ENCODE data around the gene PLXNC1.

PLXNC1 gene

GRCh38 chr12:94190623-94191022, 42.2 kb downstream of the PLXNC1 start:
- Histone ChIP-seq H3K9me3 (no peaks in the 10 kb centered on the region), H3K27ac (peak overlapping the region; percentile 64), H3K36me3 (peaks cover 100% of the 10 kb centered on the region), H3K4me1 (ENCODE audit: control insufficient read depth in 1 of 2, insufficient read depth in 1 of 2, low read depth in 1 of 2, low read length in 1 of 2) (peaks cover 0 to 4% of the 10 kb centered on the region in 2 experiments), H3K27me3 (no peaks in the 10 kb centered on the region), H3K4me3 (ENCODE audit: low read depth in 1 of 2, low read length in 1 of 2) (no peak overlapping the region)
- TF ChIP-seq, protein P1, sequence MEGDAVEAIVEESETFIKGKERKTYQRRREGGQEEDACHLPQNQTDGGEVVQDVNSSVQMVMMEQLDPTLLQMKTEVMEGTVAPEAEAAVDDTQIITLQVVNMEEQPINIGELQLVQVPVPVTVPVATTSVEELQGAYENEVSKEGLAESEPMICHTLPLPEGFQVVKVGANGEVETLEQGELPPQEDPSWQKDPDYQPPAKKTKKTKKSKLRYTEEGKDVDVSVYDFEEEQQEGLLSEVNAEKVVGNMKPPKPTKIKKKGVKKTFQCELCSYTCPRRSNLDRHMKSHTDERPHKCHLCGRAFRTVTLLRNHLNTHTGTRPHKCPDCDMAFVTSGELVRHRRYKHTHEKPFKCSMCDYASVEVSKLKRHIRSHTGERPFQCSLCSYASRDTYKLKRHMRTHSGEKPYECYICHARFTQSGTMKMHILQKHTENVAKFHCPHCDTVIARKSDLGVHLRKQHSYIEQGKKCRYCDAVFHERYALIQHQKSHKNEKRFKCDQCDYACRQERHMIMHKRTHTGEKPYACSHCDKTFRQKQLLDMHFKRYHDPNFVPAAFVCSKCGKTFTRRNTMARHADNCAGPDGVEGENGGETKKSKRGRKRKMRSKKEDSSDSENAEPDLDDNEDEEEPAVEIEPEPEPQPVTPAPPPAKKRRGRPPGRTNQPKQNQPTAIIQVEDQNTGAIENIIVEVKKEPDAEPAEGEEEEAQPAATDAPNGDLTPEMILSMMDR (IDR thresholded peaks at IDR 0.05) = no peak

DNA sequence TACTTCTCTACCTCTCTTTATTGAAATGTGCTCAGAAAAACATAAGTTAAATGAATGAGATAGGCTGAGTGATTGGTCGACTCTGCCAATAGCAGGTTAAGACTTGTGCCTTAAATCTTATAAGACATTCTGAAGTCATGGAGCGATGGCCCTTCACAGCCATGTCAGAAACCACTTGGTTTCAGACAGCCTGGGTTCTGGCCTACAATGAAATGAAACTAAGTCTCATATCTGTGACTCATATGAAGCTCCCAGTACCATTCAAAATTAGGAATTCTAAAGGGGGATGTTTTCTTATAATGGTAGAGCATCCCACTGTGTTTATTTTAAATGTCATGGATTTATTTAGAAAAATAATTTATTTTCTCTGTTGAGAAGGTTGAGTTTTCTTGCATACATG, 42.6 kb downstream of the PLXNC1 start:
- Histone ChIP-seq H3K4me1 (ENCODE audit: control insufficient read depth in 1 of 2, insufficient read depth in 1 of 2, low read depth in 1 of 2, low read length in 1 of 2) (peaks cover 0 to 4% of the 10 kb centered on the region in 2 experiments), H3K36me3 (peaks cover 100% of the 10 kb centered on the region)

DNA sequence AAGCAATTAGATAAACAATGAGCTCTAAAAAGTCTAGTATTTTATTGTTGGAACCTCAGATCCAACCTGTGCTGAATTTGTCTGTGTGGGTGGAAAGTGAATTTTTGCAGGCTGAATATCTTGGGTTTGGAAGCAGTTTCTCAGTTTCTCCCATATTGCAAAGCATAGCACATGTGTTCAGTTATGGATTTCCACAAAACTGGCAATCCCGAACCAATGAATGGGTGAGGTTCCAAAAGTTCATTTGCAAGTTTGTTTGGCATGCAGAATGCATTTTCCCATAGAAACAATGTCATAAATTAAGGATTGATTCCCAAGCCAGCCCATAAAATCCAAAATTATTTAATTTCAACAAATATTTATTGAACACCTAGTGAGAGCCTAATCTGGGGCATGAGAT, 43.4 kb downstream of the PLXNC1 start:
- TF ChIP-seq, protein P1 (IDR thresholded peaks at IDR 0.05) = no peak

More for the DNA sequence above, 42.6 kb downstream of the PLXNC1 start:
- peak overlapping the region; percentile 64 for H3K27ac ChIP-seq
- no peaks in the 10 kb centered on the region for H3K27me3 ChIP-seq
- no peak overlapping the region for H3K4me3 ChIP-seq (ENCODE audit: low read depth in 1 of 2, low read length in 1 of 2)
- no peaks in the 10 kb centered on the region for H3K9me3 ChIP-seq
- TF ChIP-seq, protein P1 (IDR thresholded peaks at IDR 0.05) = no peak

DNA sequence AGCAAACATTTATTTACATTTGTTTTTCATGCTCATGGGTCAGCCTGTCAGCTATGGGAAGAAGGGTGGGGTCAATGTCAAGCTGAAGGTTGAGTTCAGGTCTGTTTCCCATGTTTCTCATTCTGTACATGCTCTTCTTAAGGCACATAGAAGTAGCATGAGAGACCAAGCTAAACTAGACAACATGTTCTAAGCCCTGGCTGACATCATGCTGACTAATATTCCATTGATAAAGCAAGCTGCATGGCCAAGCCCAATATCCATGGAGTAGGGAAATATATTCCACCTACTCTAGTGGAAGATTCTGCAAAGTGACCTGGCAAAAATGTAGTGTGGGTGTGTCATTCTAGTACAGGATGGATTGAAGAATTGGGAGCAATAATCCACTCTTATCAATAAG, 44.1 kb downstream of the PLXNC1 start:
- H3K4me3 ChIP-seq (ENCODE audit: low read depth in 1 of 2, low read length in 1 of 2) = no peak overlapping the region
- H3K27ac ChIP-seq = peak overlapping the region; percentile 25
- TF ChIP-seq, protein P1 (IDR thresholded peaks at IDR 0.05) = no peak
- H3K4me1 ChIP-seq (ENCODE audit: control insufficient read depth in 1 of 2, insufficient read depth in 1 of 2, low read depth in 1 of 2, low read length in 1 of 2) = peaks cover 0 to 4% of the 10 kb centered on the region in 2 experiments
- H3K27me3 ChIP-seq = no peaks in the 10 kb centered on the region
- peaks cover 100% of the 10 kb centered on the region for H3K36me3 ChIP-seq
- H3K9me3 ChIP-seq = no peaks in the 10 kb centered on the region

More for the DNA sequence above, 43.4 kb downstream of the PLXNC1 start:
- Histone ChIP-seq H3K36me3 (peaks cover 100% of the 10 kb centered on the region), H3K9me3 (no peaks in the 10 kb centered on the region), H3K27me3 (no peaks in the 10 kb centered on the region), H3K27ac (no peak overlapping the region), H3K4me1 (ENCODE audit: control insufficient read depth in 1 of 2, insufficient read depth in 1 of 2, low read depth in 1 of 2, low read length in 1 of 2) (peaks cover 0 to 4% of the 10 kb centered on the region in 2 experiments), H3K4me3 (ENCODE audit: low read depth in 1 of 2, low read length in 1 of 2) (no peak overlapping the region)

- no peaks in the 10 kb centered on the region for H3K27me3 ChIP-seq
- H3K27ac ChIP-seq = peak overlapping the region; percentile 38
- no peaks in the 10 kb centered on the region for H3K9me3 ChIP-seq
- no peak overlapping the region for H3K4me3 ChIP-seq (ENCODE audit: low read depth in 1 of 2, low read length in 1 of 2)
- TF ChIP-seq, protein P1 (IDR thresholded peaks at IDR 0.05) = no peak
- peaks cover 100% of the 10 kb centered on the region for H3K36me3 ChIP-seq
- H3K4me1 ChIP-seq (ENCODE audit: control insufficient read depth in 1 of 2, insufficient read depth in 1 of 2, low read depth in 1 of 2, low read length in 1 of 2) = peaks cover 0 to 4% of the 10 kb centered on the region in 2 experiments
Observed at GRCh38 chr12:94193168-94193567, 44.8 kb downstream of the PLXNC1 start.

GRCh38 chr12:94195483-94195882, 47.1 kb downstream of the PLXNC1 start:
- H3K9me3 ChIP-seq = no peaks in the 10 kb centered on the region
- peaks cover 97% of the 10 kb centered on the region for H3K36me3 ChIP-seq
- no peaks in the 10 kb centered on the region for H3K4me1 ChIP-seq (ENCODE audit: control insufficient read depth in 1 of 2, insufficient read depth in 1 of 2, low read depth in 1 of 2, low read length in 1 of 2)
- no peak overlapping the region for H3K4me3 ChIP-seq (ENCODE audit: low read depth in 1 of 2, low read length in 1 of 2)
- peak overlapping the region; percentile 26 for H3K27ac ChIP-seq
- TF ChIP-seq, protein P1 (IDR thresholded peaks at IDR 0.05) = no peak
- no peaks in the 10 kb centered on the region for H3K27me3 ChIP-seq

Measured in neutrophil (primary cell).